Thymus (tissue), 11 donors: ENCODE measurements around the gene AKAP11. TPM values are rescaled to one million over a fixed set of nuclear protein-coding genes. Genes with fewer than 3 reads are reported as not detected.

ENCODE experiments used
- DNase-seq, 9 donors: peaks; one replicate each; pipeline ENCODE4 v3.0.0-alpha.2; 2013; ENCODE audit warnings: low spot score in 9 of 9, low read depth in 6 of 9, missing footprints in 1 of 9
- H3K27ac ChIP-seq, 2 donors: one replicate each; pipeline ENCODE4 v1.5.1; 2013; ENCODE audit warnings: control low read depth in 1 of 2, low read depth in 1 of 2, low read length in 1 of 2, mild to moderate bottlenecking in 1 of 2, moderate library complexity in 1 of 2
- H3K27me3 ChIP-seq, 2 donors: one replicate each; pipeline ENCODE4 v1.5.1; 2013; ENCODE audit warnings: low read length in 1 of 2; ENCODE audit not compliant: control insufficient read depth in 2 of 2, insufficient read depth in 1 of 2
- H3K36me3 ChIP-seq, 2 donors: one replicate each; pipeline ENCODE4 v1.5.1; 2013; ENCODE audit warnings: low read length in 1 of 2, mild to moderate bottlenecking in 1 of 2, moderate library complexity in 1 of 2; ENCODE audit not compliant: control insufficient read depth in 2 of 2, insufficient read depth in 2 of 2
- H3K4me1 ChIP-seq, 2 donors: one replicate each; pipeline ENCODE4 v1.5.1; 2013; ENCODE audit warnings: low read length in 2 of 2; ENCODE audit not compliant: control insufficient read depth in 2 of 2, insufficient read depth in 2 of 2
- H3K4me3 ChIP-seq, 2 donors: one replicate each; pipeline ENCODE4 v1.5.1; 2013; ENCODE audit warnings: low read length in 2 of 2, control low read depth in 1 of 2, mild to moderate bottlenecking in 1 of 2
- H3K9me3 ChIP-seq, 2 donors: one replicate each; pipeline ENCODE4 v1.5.1; 2013; ENCODE audit warnings: low read length in 1 of 2, mild to moderate bottlenecking in 1 of 2; ENCODE audit not compliant: control insufficient read depth in 2 of 2, insufficient read depth in 1 of 2
- WGBS: extraction: QIAGEN DNeasy Blood & Tissue Kit; methylation state at CpG from one replicate; pipeline ENCODE4 v1.1.7; 2013; 5-methylcytosine and 5-hydroxymethylcytosine counted together
- polyA plus RNA-seq: library from polyadenylated mRNA; stranded (reverse); fragments of 200-250 nt; gene quantifications from one replicate; pipeline ENCODE4 v1.2.3, GENCODE V29; 2013
- total RNA-seq: library from RNA; stranded (reverse); fragments of 120-200 nt; gene quantifications from one replicate; pipeline ENCODE4 v1.2.4, GENCODE V29; 2013
- donor health status: healthy.

Gene AKAP11
- total and polyA plus RNA-seq, 2 donors: 10.3 to 13.4 TPM

GRCh38 chr13:42333613-42334328, 61.8 kb downstream of the AKAP11 start:
- no peaks in the 10 kb centered on the region for H3K36me3 ChIP-seq
- no peaks in the 10 kb centered on the region for H3K9me3 ChIP-seq
- peak in 5 of 9 donors; percentile 17 to 69 (median 36) for DNase-seq
- H3K27ac ChIP-seq: no peak overlapping the region
- peaks cover 4 to 10% of the 10 kb centered on the region in 2 donors for H3K4me1 ChIP-seq
- 88% methylated on average over 12 of the region's 12 CpGs for WGBS
- H3K27me3 ChIP-seq: no peaks in the 10 kb centered on the region
- H3K4me3 ChIP-seq: no peak overlapping the region

GRCh38 chr13:42334329-42334706, 62.4 kb downstream of the AKAP11 start:
- H3K27me3 ChIP-seq: no peaks in the 10 kb centered on the region
- H3K36me3 ChIP-seq: no peaks in the 10 kb centered on the region
- 61% methylated on average over 6 of the region's 6 CpGs for WGBS
- no peaks in the 10 kb centered on the region for H3K9me3 ChIP-seq
- H3K4me1 ChIP-seq: peaks cover 4 to 10% of the 10 kb centered on the region in 2 donors
- H3K4me3 ChIP-seq: no peak overlapping the region
- DNase-seq: no peak
- no peak overlapping the region for H3K27ac ChIP-seq

GRCh38 chr13:42337808-42338600, 66.1 kb downstream of the AKAP11 start:
- 95% methylated on average over 7 of the region's 7 CpGs for WGBS
- no peaks in the 10 kb centered on the region for H3K36me3 ChIP-seq

GRCh38 chr13:42345367-42345766, 73.4 kb downstream of the AKAP11 start:
- WGBS: 93% methylated on average over 3 of the region's 3 CpGs
- Histone ChIP-seq H3K27me3 (no peaks in the 10 kb centered on the region), H3K4me3 (no peak overlapping the region), H3K36me3 (no peaks in the 10 kb centered on the region), H3K9me3 (no peaks in the 10 kb centered on the region), H3K27ac (no peak overlapping the region), H3K4me1 (no peaks in the 10 kb centered on the region)
- no peak for DNase-seq

More at GRCh38 chr13:42337808-42338600, 66.1 kb downstream of the AKAP11 start:
- no peak overlapping the region for H3K27ac ChIP-seq
- no peaks in the 10 kb centered on the region for H3K9me3 ChIP-seq
- H3K4me1 ChIP-seq: peaks cover 4 to 5% of the 10 kb centered on the region in 2 donors
- no peak overlapping the region for H3K4me3 ChIP-seq
- no peaks in the 10 kb centered on the region for H3K27me3 ChIP-seq
- no peak for DNase-seq

GRCh38 chr13:42348576-42348975, 76.6 kb downstream of the AKAP11 start:
- WGBS: 96% methylated on average over 4 of the region's 4 CpGs
- Histone ChIP-seq H3K36me3 (no peaks in the 10 kb centered on the region), H3K4me3 (no peak overlapping the region), H3K27me3 (no peaks in the 10 kb centered on the region), H3K27ac (no peak overlapping the region), H3K9me3 (no peaks in the 10 kb centered on the region), H3K4me1 (no peaks in the 10 kb centered on the region)
- DNase-seq: no peak

- Histone ChIP-seq H3K4me3 (no peak overlapping the region), H3K27ac (no peak overlapping the region), H3K27me3 (no peaks in the 10 kb centered on the region), H3K4me1 (peaks cover 11 to 13% of the 10 kb centered on the region in 2 donors), H3K36me3 (no peaks in the 10 kb centered on the region), H3K9me3 (no peaks in the 10 kb centered on the region)
- WGBS: 95% methylated on average over 4 of the region's 4 CpGs
- DNase-seq: no peak
Measured at GRCh38 chr13:42350141-42350540, 78.2 kb downstream of the AKAP11 start.

GRCh38 chr13:42354241-42355091, 82.5 kb downstream of the AKAP11 start:
- Histone ChIP-seq H3K4me3 (peak overlapping the region in 1 of 2 donors; percentile 1), H3K27ac (peak overlapping the region; percentile 74 to 93), H3K36me3 (no peaks in the 10 kb centered on the region), H3K27me3 (no peaks in the 10 kb centered on the region), H3K9me3 (no peaks in the 10 kb centered on the region), H3K4me1 (peaks cover 29 to 35% of the 10 kb centered on the region in 2 donors)
- 23% methylated on average over 6 of the region's 6 CpGs for WGBS
- DNase-seq: peak in 8 of 9 donors; percentile 52 to 87 (median 74)

- no peaks in the 10 kb centered on the region for H3K9me3 ChIP-seq
- no peaks in the 10 kb centered on the region for H3K36me3 ChIP-seq
- WGBS: 5% methylated on average over 4 of the region's 4 CpGs
- DNase-seq: peak; percentile 67 to 95 (median 83)
- H3K27ac ChIP-seq: peak overlapping the region; percentile 74 to 93
- no peaks in the 10 kb centered on the region for H3K27me3 ChIP-seq
- peaks cover 29 to 35% of the 10 kb centered on the region in 2 donors for H3K4me1 ChIP-seq
- peak overlapping the region; percentile 1 to 11 for H3K4me3 ChIP-seq
Measured at GRCh38 chr13:42355092-42355485, 83.1 kb downstream of the AKAP11 start.
